CD4-positive, alpha-beta T cell treated with Interleukin-15 for 4 hours (primary cell): ENCODE results near the gene TBC1D2.
"Not testable (repeated sequence)": the region's sequence is repeated elsewhere in the genome, so short reads cannot be mapped to it uniquely, and the experiment has no call there.

Experiments used
- DNase-seq: peaks from one replicate; pipeline ENCODE4 v3.0.0-alpha.2; 2020; ENCODE audit warnings: low spot score

The TBC1D2 gene

DNA sequence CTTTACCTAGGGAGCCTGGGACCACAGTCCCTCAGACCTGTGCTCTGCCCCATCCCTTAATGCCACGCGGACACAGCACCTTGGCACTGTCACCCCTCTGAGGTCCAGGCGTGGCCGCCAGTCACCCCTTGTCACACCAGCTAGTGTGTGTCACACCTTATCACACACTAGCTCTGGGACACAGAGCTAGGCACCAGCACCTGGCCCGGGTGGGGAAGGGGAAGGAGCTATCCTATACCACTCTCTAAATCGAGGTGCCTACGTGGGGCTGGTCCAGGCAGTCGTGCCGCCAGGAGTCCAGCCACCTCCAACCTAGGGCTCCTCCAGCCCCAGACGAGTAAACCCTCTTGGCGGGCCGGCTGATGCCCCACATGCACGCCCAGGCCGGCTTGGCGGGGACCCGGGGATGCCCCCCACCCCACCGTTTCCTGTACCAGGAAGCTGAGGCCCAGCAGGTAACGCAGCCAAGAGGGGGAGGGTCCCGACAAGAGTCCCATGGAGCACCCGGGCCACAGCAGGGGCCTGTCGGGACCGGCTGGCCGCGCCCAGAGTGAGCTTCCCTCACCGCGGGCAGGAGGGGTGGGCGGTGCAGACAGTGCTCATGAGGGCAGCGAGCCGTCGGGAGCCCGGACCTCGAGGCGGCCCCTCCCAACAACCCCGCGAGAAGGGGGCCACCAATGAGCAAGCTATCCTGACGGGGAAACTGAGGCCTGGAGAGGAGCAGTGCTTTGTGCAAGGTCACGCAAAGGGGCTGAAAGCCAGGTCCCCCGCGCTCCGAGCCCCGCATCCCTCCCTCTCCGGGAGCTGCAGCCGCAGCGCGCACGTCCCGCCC, 63.6 kb downstream of the TBC1D2 start:
- DNase-seq: peak; percentile 23

DNA sequence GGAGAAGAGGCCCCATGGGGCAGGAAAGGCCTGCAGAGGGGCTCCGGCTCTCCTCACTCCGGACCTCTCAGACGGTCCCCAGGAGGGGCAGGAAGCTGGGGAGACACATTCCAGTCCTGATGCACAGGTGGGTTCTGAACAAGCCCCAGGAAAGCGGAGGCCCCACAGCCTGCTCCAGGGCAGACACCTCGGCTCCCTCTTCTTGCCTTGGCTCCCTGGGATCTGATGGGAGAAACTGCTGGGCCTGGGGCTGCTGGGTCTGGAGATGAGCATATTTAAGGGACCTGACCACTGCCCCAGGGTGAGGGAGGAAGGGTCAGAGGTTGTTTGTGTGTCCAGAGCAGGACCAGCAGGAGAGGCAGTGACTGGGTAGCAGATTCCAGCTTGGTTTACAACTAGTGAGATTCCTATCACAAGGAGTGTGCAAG, 64.3 kb downstream of the TBC1D2 start:
- DNase-seq: no peak

DNA sequence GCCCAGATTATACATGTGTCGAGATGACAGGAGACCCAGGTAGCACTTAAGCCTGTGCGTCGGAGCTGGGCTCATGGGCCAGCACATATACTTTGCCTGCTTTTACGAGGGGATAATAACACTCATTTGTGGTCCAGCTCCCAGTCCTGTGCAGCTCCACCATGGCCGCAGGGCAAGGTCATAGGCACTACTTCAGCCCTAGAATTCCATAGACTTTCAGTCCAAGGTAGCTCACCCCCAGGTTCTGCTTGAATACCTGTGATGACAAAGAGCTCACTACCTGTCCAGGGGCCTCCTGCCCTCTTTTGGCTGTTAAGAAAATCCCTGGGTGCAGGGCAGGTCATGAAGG, 64.7 kb downstream of the TBC1D2 start:
- no peak for DNase-seq

DNA sequence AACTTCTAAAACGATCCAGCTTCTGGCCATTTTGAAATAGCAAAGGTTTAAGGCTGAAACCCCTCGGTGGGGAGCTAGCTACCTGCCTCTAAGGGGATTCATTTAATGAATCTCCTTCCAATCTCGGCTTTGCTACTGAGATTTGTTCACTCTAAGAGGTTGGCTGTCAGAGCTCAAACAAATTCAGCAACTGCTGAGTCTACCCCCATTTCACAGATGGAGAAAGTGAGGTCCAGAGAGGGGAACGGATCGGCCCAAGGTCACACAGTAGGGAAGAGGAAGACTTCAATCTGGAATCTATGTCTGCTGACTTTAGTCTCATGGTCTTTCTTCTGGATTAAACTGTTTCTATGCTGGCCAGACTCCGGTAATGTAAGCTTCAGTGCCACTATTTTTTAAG, 66.0 kb downstream of the TBC1D2 start:
- DNase-seq: no peak

DNA sequence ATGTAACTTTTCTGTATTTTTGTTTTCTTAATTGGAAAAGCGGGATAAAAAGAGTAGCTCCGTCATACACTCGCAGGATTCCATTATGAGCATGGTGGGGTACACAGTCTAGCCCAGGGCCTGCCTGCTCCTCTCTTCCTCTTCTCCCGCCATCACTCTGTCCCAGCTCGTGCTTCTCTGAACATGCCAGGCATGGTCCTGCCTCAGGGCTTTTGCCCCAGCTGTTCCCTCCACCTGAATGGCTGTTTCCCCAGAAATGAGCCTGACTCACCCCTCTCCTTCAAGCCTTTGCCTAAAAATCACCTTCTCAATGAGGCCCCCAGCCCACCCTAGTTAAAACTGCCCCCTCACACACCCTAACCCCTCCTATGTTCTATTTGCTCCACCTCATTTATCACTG, 67.5 kb downstream of the TBC1D2 start:
- no peak for DNase-seq

DNA sequence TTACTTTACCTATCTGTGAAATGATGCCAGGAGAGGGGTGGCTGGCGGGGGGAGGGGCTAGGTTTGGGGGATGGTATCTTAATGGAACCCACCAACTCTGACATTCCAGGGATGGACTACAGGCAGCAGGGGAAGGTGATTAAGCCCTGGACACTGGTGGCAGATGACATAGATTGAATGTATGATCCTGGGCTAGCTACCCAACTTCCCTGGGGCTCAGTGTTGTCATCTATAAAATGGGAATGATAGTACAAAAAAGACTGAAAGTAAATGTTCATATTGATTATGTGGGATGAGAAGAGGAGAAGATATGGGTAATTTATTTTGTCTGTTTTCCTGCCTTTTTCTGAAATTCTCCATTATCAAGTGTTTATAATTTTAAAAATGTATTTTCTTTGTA, 69.2 kb downstream of the TBC1D2 start:
- no peak for DNase-seq

DNA sequence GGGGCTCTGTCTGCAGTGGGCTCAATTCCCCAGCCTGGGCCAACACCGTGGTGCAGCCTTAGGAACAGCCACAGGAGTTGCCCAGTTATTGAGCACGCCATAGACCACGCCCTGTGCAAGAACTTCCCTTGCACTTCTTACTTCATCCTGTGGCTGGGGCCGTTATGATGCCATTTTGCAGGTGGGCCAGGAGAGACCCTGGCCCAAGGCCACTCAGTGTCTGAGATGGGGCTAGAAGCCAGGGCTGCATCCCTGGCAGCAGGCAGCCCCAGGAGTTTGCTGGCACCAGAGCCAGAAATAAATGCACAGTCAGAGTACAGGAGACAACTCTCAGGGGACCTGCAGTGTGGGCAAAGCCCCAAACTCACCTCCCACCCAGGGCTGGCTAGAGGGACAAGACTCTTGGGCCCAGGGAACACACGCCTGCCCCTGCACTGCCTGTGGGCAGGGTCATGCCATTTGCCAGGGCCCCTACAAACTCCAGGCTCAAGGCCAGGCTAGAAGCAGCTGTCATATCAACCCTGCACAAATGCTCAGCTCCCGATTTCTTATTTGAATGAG, 69.8 kb downstream of the TBC1D2 start:
- DNase-seq: no peak

DNA sequence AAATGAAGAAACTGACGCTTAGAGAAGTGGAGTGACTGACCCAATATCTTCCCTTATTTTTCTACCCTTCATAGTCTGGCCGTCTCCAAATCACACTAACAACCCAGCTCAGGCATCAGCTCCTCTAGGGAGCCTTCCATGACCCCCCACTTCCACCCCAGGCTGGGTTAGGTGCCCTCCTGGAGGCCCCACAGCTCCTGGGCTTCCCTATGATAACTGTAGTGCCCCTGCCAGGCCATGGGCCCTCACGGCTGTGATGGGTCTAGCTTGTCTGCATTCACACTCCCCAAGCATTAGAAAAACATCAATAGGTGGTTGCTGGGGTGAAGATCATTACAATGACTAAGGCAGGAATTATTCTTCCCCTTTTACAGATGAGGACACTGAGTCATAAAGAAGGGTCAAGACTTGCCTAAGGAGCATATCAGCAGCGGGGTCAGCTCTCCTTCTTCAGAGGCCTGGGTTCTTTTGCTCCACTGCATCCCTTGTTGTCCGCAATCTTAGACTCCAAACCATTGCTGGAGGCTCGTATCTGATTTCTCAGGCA, 70.4 kb downstream of the TBC1D2 start:
- DNase-seq: no peak

DNA sequence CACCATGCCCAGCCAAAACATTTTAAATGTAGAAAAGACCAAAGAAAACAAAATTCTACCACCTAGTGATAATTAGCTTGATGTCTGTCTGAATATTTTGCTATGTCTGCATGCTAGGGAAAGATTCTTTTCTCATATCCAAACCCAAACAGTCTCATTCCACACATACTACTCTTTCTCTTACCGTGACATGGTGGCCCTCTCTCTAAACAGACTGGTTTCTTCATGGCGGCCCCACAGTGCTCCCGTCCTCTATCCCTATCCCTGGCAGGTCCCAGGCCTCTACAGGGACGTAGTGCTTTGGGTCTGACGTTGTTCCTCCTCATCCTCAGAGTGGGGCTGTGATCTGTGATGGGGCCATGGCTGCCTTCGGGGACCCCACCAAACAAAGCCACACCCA, 71.1 kb downstream of the TBC1D2 start:
- DNase-seq: no peak

DNA sequence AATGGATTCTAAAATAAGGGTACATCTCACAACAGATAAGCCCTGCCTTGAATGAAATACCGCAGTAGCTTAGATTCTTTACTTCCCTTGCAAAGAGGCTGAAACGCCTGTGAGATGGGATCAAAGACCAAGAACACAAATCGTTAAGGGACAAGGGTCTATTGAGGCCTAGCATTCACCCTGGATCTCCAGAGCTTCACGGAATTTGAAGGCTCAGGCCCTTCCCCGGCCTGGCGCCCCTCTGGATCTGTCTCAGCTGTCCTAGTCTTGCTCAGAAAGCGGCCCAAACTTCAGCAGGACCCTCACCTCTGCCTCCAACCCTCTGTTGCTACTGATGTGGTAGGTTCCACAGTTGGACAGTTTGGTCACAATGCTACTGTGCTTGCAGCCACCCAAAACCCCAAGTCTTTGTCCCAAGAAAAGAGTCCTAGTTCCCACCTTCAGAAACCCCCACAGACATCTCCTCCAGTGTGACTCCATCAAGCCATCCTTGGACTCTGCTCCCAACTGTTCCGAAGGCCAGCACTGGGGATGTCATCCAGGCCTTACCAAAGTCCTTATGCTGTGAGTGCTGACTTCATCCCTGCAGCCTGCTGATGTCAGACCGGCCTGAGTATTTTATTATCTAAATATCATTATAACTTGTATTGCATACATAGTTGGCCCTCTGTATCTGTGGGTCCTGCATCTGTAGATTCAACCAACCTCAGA, 72.4 kb downstream of the TBC1D2 start:
- no peak for DNase-seq

DNA sequence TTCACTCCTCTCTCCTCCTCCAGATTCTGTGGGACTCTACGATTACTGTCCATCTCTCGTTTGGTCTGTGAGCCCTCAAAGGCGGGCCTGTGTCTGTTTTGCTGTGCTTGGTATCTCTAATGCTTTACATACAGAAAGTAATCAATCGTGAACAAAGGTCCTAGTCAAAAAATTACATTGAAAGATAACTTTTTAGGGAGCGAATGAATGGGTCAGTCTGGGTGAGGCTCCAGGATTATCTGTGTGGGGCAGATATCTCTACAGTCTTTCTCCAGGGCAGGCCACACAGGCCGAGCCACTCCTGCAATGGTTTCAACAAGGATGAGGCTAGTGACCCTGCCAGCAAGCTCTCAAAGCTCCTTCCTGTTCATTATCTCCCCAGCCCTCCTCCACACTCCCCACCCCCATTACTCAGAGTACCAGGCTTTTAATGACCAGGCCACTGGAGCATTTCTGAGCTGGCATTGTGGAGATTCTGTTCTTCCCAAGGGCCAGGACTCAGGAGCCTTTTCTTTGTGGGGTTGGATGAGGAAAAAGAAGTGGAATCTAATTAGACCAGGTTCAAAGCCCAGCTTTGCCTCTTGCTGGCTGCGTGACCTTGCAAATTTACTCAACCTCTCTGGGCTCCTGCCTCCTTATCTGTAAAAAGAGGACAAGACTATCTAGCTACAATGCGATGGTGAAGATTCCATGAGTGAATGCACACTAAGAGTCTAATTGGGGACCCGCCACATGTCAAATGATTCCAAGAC, 73.2 kb downstream of the TBC1D2 start:
- DNase-seq: no peak

DNA sequence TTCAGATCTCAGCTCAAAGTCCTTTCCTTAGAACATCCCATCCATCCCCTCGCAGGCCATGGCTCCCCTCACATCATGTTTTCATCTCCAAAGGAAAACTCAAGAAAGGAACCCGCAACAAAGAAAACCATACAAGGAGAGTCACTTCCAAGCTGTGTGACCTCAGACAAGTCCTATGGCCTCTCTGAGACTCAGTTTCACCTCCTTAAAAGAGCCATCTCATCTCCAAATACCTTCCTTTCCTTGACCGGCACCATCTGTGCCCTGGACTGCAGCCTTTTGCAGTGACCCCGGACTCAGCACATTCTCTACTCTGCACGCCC, 73.7 kb downstream of the TBC1D2 start:
- DNase-seq: no peak

DNA sequence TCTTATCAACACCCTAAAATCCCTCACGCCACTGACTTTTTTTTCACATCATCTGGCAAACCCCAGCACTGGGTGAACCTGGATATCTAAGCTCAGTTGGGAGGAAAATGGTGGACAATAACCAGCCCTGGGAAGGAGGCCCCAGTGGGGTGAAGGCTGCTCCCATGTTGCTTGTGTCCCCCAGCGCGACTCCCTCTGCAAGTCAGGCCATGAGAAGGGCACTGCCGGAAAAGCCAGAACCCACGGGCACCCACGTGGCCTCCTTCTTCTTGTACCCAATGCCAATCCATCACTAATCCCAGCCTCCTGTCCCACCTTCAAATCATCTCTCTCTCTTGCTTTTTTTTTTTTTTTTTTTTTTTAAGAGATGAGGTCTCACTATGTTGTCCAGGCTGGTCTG, 74.5 kb downstream of the TBC1D2 start:
- DNase-seq: no peak

DNA sequence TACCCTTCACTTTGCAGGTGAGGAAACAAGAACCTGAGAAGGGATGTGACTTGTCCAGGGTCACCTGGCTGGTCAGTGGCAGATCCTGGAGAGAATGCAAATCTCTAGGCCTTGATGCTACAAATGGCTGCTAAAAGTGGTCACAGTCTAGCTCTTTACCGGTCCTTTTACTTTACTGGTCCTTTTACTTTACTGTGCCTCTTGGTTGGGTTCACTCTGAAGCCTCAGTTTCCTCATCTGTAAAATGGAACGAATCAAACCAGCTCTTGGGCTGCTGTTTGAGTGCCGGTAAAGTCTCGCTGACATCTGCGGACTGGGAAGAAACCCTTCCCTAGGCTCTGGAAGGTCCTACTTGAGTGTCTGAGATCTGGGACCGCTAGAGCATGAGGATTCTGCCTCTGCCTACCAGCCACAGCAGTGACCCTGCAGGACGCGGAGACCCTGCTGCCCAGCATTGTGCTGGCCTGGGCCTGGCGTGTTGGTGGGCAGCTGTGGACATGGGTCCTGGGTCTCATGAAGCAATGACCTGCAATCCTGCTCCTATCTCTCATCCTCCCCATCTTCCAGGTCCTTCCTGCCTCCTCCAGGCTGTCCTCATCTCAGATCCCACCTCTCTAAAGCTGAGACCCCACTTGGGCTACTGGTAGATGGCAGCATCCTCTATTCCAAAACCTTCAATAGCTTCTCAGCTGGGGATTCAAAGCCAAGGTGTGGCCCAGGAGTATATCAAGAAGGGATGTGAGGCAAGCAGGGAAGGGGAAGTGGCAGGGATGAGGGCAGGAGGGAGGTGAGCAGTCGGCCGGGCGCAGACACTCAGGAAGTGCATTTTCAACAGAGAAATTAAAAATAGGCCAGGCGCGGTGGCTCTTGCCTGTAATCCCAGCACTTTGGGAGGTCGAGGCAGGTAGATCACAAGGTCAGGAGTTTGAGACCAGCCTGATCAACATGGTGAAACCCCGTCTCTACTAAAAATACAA, 76.3 kb downstream of the TBC1D2 start:
- no peak for DNase-seq

DNA sequence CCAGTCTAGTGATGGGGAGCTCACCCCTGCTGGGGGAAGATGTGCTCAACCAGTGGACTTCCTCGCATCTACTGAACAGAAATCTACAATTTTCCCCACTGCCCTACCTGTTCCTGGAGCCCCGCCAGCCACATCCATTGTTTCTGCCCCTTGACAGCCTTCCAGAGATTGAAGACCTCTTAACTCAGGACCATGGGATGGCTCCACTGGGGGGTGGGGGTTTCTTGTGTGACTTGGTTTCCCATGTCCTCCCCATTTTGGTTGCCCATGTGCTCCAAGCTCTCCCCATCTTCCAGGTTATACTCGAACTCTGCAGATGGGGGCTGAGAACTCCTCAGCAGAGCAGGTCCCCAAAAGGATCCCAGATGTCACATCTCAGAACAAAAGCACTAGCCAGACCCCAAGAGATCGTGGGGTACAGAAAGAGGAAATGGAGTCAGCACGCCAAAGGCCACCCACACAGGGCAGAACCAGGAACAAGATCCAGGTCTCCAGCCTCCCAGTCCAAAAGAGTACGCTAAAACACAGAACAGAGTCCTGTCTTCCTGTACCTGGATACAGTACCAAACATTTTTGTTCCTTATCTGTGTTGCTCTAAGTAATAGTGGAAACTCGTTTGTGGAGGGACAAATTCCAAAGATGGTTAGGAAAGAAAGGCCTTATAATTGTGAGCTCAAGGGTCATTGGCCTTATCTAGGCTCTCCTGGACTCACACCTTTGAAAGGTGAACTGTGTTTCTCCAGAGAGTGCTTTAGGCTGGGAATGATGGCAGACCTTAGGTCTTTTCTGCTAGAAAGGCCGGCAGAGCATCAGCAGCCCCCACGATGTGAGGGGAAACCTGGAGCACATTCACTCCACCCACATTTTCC, 78.8 kb downstream of the TBC1D2 start:
- no peak for DNase-seq

DNA sequence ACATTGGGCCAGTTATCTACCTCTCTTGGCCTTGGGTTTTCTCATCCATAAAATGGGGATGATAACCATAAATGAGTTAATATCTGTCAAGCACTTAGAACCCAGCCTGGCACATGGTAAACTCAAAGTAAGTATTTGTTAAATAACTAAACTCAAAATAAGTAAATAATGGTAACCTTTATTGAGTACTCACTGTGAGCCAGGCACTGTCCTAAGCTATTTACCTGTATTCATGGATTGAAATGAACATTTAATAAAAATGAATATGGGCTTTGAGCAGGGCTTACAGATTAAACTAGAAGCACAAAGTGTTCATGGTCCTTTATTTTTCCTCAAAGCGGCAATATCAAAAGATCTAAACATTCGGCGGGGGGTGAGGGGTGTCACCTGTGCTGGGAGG, 79.7 kb downstream of the TBC1D2 start:
- DNase-seq: no peak

DNA sequence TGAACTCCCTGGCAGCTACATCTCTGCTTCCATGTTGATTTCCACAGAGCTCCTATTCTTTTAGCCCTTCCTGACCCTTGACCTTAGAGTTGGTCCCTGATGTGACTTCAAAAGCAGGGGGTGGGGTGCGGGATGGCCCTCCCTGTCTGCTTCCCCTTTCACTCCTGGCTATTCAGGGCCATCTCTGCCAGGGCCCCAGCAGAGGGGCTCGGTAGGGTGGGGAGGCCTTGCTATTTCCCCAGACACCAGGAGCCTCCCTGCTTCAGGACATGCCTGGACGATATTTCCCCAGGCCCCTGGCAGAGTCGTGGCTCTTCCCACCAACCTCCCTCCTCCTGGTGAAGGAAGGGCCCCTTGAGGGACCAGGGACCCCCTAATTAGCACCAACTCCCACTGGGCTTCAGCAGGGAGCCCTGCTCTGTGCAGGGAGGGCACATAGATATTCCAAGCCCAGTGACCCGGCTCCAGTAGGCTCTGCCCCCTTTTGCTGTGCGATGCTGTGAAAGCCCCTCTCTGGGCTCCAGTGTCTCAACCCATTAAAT, 80.3 kb downstream of the TBC1D2 start:
- no peak for DNase-seq

DNA sequence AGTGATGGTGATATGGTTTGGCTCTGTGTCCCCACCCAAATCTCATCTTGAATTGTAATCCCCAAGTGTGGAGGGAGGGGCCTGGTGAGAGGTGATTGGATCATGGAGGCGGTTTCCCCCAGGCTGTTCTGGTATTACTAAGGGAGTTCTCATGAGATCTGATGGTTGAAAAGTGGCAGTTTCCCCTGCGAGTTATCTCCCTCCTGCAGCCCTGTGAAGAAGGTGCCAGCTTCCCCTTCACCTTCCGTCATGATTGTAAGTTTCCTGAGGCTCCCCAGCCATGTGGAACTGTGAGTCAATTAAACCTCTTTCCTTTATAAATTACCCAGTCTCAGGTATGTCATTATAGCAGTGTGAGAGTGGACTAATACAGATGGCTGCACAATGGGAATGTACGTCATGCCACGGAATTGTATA, 80.9 kb downstream of the TBC1D2 start:
- not testable (repeated sequence) for DNase-seq

DNA sequence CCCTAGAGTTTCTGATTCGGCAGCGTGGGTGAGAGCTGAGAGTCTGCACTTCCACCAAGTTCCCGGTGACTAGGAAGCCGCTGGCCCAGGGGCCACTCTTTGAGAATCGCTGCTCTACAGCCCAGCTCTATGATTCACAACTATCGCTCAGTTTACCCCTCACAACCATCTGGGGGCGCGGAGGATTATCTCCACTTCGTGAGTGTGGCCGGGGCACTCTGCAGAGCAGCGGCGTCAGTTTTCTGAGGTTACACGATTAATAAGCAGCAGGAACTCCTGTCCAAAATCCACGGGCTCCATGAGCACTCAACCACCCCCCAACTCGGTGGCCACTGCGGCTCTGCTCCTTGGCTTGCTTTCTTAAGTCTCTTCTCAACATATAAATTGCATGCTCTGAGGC, 82.3 kb downstream of the TBC1D2 start:
- DNase-seq: no peak

DNA sequence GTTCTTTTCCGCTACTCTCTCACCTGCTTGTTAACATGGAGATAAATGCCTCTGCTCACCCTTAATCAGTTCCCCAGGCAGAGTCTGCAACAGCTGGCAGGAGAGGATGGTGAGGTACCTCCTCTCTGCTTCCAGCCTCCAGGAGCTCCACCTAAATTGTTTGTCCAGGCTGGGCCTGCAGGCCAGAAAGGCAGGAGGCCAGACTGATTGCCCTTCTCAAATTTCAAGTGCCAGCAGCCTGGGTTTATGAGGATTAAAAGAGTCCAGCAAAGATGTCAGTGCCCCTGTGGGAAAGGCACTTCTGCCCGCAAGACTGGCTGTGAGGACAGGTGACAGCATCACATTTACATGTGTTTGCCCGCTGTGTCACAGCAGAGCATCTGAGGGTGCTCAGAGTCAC, 82.8 kb downstream of the TBC1D2 start:
- no peak for DNase-seq
